GM23338 (cell line): ENCODE results near the gene TMEM200A. TPM values are rescaled to one million over a fixed set of nuclear protein-coding genes. Genes with fewer than 3 reads are reported as not detected.

Experiments used
- ATAC-seq: fragments of 200-7000 bp; cut with Tn5 transposase; 3 replicates; pipeline ENCODE4 v1.9.1; 2020
- DNase-seq: peaks from one replicate; pipeline ENCODE4 v3.0.0-alpha.2; 2015; ENCODE audit warnings: low spot score
- H2AFZ ChIP-seq: fragments of 200-600 bp; sonication (generic); 2 replicates; pipeline ENCODE4 v1.8.0; 2016; ENCODE audit warnings: antibody characterized with exemption, mild to moderate bottlenecking, moderate library complexity
- H3F3A ChIP-seq: fragments of 200-600 bp; sonication (generic); replicated peaks from 2 replicates; pipeline ENCODE4 v1.8.0; 2017; ENCODE audit warnings: antibody characterized with exemption, mixed run types, low read depth
- H3K27ac ChIP-seq: fragments of 200-600 bp; sonication (generic); 2 replicates; pipeline ENCODE4 v1.6.1; 2016; ENCODE audit warnings: low read depth
- H3K27me3 ChIP-seq: fragments of 200-600 bp; sonication (generic); 2 replicates; pipeline ENCODE4 v1.8.0; 2016; ENCODE audit warnings: mild to moderate bottlenecking, mixed run types, moderate library complexity; ENCODE audit not compliant: insufficient read depth
- H3K36me3 ChIP-seq: fragments of 200-600 bp; sonication (generic); 2 replicates; pipeline ENCODE4 v1.8.0; 2016; ENCODE audit warnings: mild to moderate bottlenecking; ENCODE audit not compliant: insufficient read depth
- H3K4me1 ChIP-seq: fragments of 200-600 bp; sonication (generic); 2 replicates; pipeline ENCODE4 v1.8.0; 2016; ENCODE audit warnings: mild to moderate bottlenecking, moderate library complexity; ENCODE audit not compliant: insufficient read depth
- H3K4me2 ChIP-seq: fragments of 200-600 bp; sonication (generic); 2 replicates; pipeline ENCODE4 v1.7.1; 2017; ENCODE audit warnings: mixed run types
- H3K4me3 ChIP-seq: fragments of 200-600 bp; sonication (generic); 2 replicates; pipeline ENCODE4 v1.6.1; 2016; ENCODE audit warnings: mixed run types
- H3K79me2 ChIP-seq: fragments of 200-600 bp; sonication (generic); replicated peaks from 2 replicates; pipeline ENCODE4 v1.8.0; 2017; ENCODE audit warnings: mild to moderate bottlenecking; ENCODE audit not compliant: insufficient read depth
- H3K9me2 ChIP-seq: fragments of 200-600 bp; sonication (generic); 2 replicates; pipeline ENCODE4 v1.8.0; 2017; ENCODE audit not compliant: insufficient read depth
- H4K20me1 ChIP-seq: fragments of 200-600 bp; sonication (generic); replicated peaks from 2 replicates; pipeline ENCODE4 v1.8.0; 2017; ENCODE audit warnings: mild to moderate bottlenecking; ENCODE audit not compliant: insufficient read depth
- H3K27ac Mint-ChIP-seq: 2 replicates; pipeline ENCODE4 v1.8.0; 2020; ENCODE audit warnings: inconsistent platforms, mild to moderate bottlenecking, moderate library complexity, mixed read lengths
- H3K27me3 Mint-ChIP-seq: 3 replicates; pipeline ENCODE4 v1.8.0; 2022; ENCODE audit warnings: low read depth, mild to moderate bottlenecking, moderate library complexity, mixed read lengths, inconsistent platforms; ENCODE audit not compliant: insufficient read depth, poor library complexity
- H3K36me3 Mint-ChIP-seq: 3 replicates; pipeline ENCODE4 v1.8.0; 2021; ENCODE audit warnings: low read depth, mild to moderate bottlenecking, inconsistent platforms, moderate library complexity, mixed read lengths
- H3K4me1 Mint-ChIP-seq: 3 replicates; pipeline ENCODE4 v1.8.0; 2020; ENCODE audit warnings: mild to moderate bottlenecking, inconsistent platforms, mixed read lengths
- H3K4me3 Mint-ChIP-seq: 3 replicates; pipeline ENCODE4 v1.8.0; 2021; ENCODE audit warnings: moderate library complexity, mild to moderate bottlenecking, inconsistent platforms, mixed read lengths
- H3K9me3 Mint-ChIP-seq: 3 replicates; pipeline ENCODE4 v1.8.0; 2020; ENCODE audit warnings: moderate library complexity, mild to moderate bottlenecking, inconsistent platforms, mixed read lengths
- CREB1 ChIP-seq: fragments of 250-450 bp; sonication (Bioruptor Pico); IDR thresholded peaks from 2 replicates; pipeline ENCODE4 v1.5.0; 2020; ENCODE audit warnings: low read depth, mild to moderate bottlenecking, moderate library complexity
- CTCF ChIP-seq, 2 experiments: fragments of 200-600 bp in 1 of 2; sonication (generic) in 1 of 2; conservative IDR thresholded peaks; 2 replicates each; pipeline versions ENCODE4 v1.5.1 to v1.6.1; 2016 to 2017; ENCODE audit warnings: antibody characterized with exemption in 2 of 2, low read depth in 2 of 2, mild to moderate bottlenecking in 2 of 2, moderate library complexity in 1 of 2
- ETS1 ChIP-seq: IDR thresholded peaks from 2 replicates; pipeline ENCODE4 v1.6.1; 2016; ENCODE audit warnings: antibody characterized with exemption
- EZH2phosphoT487 ChIP-seq: fragments of 200-600 bp; sonication (generic); IDR thresholded peaks from one replicate; pipeline ENCODE4 v1.8.1; 2018; ENCODE audit warnings: antibody characterized with exemption; ENCODE audit not compliant: unreplicated experiment
- JUNB ChIP-seq: IDR thresholded peaks from one replicate; pipeline ENCODE4 v1.6.1; 2016; ENCODE audit warnings: antibody characterized with exemption; ENCODE audit not compliant: unreplicated experiment
- NANOG ChIP-seq: IDR thresholded peaks from 2 replicates; pipeline ENCODE4 v1.6.1; 2016; ENCODE audit warnings: antibody characterized with exemption, borderline replicate concordance
- STAT1 ChIP-seq: IDR thresholded peaks from one replicate; pipeline ENCODE4 v1.6.1; 2016; ENCODE audit warnings: antibody characterized with exemption; ENCODE audit not compliant: unreplicated experiment
- ZNF114 ChIP-seq: fragments of 250-450 bp; sonication (Bioruptor Pico); IDR thresholded peaks from 2 replicates; pipeline ENCODE4 v1.5.0; 2020; ENCODE audit warnings: mild to moderate bottlenecking, moderate library complexity
- ZNF331 ChIP-seq: fragments of 250-450 bp; sonication (Bioruptor Pico); IDR thresholded peaks from 2 replicates; pipeline ENCODE4 v1.5.0; 2020; ENCODE audit warnings: low read depth, mild to moderate bottlenecking, moderate library complexity
- polyA plus RNA-seq: library from polyadenylated mRNA; unstranded; fragments of >200 nt; fragmentation: Nextera tagmentation; extraction: Ambion mirVana; gene quantifications from 2 replicates; pipeline ENCODE4 v1.2.1, GENCODE V29; 2016
- total RNA-seq: library from RNA; depleted of rRNA; stranded (reverse); fragments of >200 nt; shearing (Covaris generic); gene quantifications from 2 replicates; pipeline ENCODE4 v1.2.3, GENCODE V29; 2014
- TF ChIP-seq, protein P1 (sequence below): fragments of 250-450 bp; sonication (Bioruptor Pico); IDR thresholded peaks from 2 replicates; pipeline ENCODE4 v1.5.0; 2020; ENCODE audit warnings: mild to moderate bottlenecking, moderate library complexity
- TF ChIP-seq, protein P2 (sequence below): IDR thresholded peaks from one replicate; pipeline ENCODE4 v1.6.1; 2018; ENCODE audit warnings: antibody characterized with exemption; ENCODE audit not compliant: unreplicated experiment

TMEM200A gene
- total and polyA plus RNA-seq, 2 experiments from 2014 or later, result 7.1 to 22.7 TPM

- ATAC-seq (no peak), DNase-seq (no peak)
- Histone ChIP-seq H3K4me1 (no peaks in the 10 kb centered on the region), H3K27ac (no peak overlapping the region), H2AFZ (no peak overlapping the region), H3K79me2 (no peaks in the 10 kb centered on the region; the same call in 1 of the 2 replicates), H3K4me3 (no peak overlapping the region), H3K9me2 (no peaks in the 10 kb centered on the region), H4K20me1 (no peaks in the 10 kb centered on the region), H3K36me3 (no peaks in the 10 kb centered on the region), H3F3A (no peaks in the 10 kb centered on the region), H3K4me2 (no peak overlapping the region), H3K27me3 (no peaks in the 10 kb centered on the region)
- Mint-ChIP-seq H3K27ac (no peak overlapping the region), H3K9me3 (no peaks in the 10 kb centered on the region), H3K4me1 (peaks cover 12% of the 10 kb centered on the region), H3K4me3 (no peak overlapping the region), H3K27me3 (no peaks in the 10 kb centered on the region), H3K36me3 (no peaks in the 10 kb centered on the region; the same call in 2 of the 3 replicates)
- TF ChIP-seq CREB1 (no peak), ETS1 (no peak), EZH2phosphoT487 (no peak), JUNB (no peak), CTCF (conservative IDR thresholded peaks at IDR 0.05; ENCODE audit: low read depth in 2 of 2) (no peak), STAT1 (no peak), ZNF114 (CRISPR knock-in tag) (no peak), ZNF331 (CRISPR knock-in tag) (no peak), NANOG (no peak)
- TF ChIP-seq, protein P1, sequence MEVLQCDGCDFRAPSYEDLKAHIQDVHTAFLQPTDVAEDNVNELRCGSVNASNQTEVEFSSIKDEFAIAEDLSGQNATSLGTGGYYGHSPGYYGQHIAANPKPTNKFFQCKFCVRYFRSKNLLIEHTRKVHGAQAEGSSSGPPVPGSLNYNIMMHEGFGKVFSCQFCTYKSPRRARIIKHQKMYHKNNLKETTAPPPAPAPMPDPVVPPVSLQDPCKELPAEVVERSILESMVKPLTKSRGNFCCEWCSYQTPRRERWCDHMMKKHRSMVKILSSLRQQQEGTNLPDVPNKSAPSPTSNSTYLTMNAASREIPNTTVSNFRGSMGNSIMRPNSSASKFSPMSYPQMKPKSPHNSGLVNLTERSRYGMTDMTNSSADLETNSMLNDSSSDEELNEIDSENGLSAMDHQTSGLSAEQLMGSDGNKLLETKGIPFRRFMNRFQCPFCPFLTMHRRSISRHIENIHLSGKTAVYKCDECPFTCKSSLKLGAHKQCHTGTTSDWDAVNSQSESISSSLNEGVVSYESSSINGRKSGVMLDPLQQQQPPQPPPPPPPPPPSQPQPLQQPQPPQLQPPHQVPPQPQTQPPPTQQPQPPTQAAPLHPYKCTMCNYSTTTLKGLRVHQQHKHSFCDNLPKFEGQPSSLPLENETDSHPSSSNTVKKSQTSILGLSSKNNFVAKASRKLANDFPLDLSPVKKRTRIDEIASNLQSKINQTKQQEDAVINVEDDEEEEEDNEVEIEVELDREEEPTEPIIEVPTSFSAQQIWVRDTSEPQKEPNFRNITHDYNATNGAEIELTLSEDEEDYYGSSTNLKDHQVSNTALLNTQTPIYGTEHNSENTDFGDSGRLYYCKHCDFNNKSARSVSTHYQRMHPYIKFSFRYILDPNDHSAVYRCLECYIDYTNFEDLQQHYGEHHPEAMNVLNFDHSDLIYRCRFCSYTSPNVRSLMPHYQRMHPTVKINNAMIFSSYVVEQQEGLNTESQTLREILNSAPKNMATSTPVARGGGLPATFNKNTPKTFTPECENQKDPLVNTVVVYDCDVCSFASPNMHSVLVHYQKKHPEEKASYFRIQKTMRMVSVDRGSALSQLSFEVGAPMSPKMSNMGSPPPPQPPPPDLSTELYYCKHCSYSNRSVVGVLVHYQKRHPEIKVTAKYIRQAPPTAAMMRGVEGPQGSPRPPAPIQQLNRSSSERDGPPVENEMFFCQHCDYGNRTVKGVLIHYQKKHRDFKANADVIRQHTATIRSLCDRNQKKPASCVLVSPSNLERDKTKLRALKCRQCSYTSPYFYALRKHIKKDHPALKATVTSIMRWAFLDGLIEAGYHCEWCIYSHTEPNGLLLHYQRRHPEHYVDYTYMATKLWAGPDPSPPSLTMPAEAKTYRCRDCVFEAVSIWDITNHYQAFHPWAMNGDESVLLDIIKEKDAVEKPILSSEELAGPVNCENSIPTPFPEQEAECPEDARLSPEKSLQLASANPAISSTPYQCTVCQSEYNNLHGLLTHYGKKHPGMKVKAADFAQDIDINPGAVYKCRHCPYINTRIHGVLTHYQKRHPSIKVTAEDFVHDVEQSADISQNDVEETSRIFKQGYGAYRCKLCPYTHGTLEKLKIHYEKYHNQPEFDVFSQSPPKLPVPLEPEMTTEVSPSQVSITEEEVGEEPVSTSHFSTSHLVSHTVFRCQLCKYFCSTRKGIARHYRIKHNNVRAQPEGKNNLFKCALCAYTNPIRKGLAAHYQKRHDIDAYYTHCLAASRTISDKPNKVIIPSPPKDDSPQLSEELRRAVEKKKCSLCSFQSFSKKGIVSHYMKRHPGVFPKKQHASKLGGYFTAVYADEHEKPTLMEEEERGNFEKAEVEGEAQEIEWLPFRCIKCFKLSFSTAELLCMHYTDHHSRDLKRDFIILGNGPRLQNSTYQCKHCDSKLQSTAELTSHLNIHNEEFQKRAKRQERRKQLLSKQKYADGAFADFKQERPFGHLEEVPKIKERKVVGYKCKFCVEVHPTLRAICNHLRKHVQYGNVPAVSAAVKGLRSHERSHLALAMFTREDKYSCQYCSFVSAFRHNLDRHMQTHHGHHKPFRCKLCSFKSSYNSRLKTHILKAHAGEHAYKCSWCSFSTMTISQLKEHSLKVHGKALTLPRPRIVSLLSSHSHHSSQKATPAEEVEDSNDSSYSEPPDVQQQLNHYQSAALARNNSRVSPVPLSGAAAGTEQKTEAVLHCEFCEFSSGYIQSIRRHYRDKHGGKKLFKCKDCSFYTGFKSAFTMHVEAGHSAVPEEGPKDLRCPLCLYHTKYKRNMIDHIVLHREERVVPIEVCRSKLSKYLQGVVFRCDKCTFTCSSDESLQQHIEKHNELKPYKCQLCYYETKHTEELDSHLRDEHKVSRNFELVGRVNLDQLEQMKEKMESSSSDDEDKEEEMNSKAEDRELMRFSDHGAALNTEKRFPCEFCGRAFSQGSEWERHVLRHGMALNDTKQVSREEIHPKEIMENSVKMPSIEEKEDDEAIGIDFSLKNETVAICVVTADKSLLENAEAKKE (CRISPR knock-in tag), result no peak
- TF ChIP-seq, protein P2, sequence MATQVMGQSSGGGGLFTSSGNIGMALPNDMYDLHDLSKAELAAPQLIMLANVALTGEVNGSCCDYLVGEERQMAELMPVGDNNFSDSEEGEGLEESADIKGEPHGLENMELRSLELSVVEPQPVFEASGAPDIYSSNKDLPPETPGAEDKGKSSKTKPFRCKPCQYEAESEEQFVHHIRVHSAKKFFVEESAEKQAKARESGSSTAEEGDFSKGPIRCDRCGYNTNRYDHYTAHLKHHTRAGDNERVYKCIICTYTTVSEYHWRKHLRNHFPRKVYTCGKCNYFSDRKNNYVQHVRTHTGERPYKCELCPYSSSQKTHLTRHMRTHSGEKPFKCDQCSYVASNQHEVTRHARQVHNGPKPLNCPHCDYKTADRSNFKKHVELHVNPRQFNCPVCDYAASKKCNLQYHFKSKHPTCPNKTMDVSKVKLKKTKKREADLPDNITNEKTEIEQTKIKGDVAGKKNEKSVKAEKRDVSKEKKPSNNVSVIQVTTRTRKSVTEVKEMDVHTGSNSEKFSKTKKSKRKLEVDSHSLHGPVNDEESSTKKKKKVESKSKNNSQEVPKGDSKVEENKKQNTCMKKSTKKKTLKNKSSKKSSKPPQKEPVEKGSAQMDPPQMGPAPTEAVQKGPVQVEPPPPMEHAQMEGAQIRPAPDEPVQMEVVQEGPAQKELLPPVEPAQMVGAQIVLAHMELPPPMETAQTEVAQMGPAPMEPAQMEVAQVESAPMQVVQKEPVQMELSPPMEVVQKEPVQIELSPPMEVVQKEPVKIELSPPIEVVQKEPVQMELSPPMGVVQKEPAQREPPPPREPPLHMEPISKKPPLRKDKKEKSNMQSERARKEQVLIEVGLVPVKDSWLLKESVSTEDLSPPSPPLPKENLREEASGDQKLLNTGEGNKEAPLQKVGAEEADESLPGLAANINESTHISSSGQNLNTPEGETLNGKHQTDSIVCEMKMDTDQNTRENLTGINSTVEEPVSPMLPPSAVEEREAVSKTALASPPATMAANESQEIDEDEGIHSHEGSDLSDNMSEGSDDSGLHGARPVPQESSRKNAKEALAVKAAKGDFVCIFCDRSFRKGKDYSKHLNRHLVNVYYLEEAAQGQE, result no peak
These were observed 28.4 kb downstream of the TMEM200A start for GRCh38 chr6:130394246-130394645.
